ENCODE data around the gene IZUMO4. TPM values are rescaled to one million over a fixed set of nuclear protein-coding genes. Genes with fewer than 3 reads are reported as not detected.

IZUMO4 gene
- total and polyA plus RNA-seq, 10 of the 15 experiments (the other 5 are each of a cell fraction or from before 2014, with no cell fraction given) = 0.53 to 27.1 (median 7.5) TPM

DNA sequence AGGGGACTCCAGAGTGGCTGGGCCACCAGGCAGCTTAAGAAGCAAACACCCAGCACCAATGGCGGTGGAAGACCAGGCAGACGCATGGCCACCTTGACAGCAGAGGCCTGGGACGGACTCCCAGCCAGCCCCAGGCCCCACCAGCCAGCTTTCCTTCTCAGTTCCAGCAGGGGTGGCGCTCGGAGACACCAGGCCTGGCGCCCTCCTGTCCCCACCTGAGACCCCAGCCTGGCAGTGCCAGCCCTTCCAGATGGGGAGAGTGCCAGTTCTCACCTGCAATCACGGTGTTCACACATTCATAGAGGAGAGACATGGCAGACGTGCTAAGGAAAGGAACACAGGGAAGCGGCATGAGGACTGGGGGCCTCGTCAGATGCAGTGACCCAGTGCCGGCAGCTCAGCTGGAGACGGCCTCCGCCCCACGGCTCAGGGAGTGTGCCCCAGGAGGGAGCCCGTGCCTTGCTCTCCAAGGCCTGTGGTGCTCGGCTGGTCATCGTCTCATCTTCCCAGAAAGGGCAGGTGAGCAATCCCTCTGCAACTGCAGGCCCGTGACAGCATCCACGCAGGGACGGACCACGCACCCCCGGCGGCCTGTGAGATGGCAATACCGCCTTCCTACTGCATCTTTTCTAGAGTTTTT is 30.3 kb downstream of the IZUMO4 start:
- DNase-seq (ENCODE audit: low read depth, low spot score) (no peak), ATAC-seq (no peak), FAIRE-seq (no peak)
- TF ChIP-seq SIX5 (IDR thresholded peaks at IDR 0.05; ENCODE audit: low read depth, low read length, severe bottlenecking) (no peak), GABPA (IDR thresholded peaks at IDR 0.05; ENCODE audit: low read depth) (no peak), MTA3 (IDR thresholded peaks at IDR 0.05; ENCODE audit: borderline replicate concordance, low read length) (no peak), YY1 (IDR thresholded peaks at IDR 0.05; ENCODE audit: low read depth, low read length) (no peak), CBX3 (IDR thresholded peaks at IDR 0.05; ENCODE audit: borderline replicate concordance, low read depth) (no peak), BHLHE40 (IDR thresholded peaks at IDR 0.05; ENCODE audit: borderline replicate concordance in 1 of 2, low read depth in 2 of 2, low read length in 1 of 2) (no peak), MEF2A (IDR thresholded peaks at IDR 0.05; ENCODE audit: insufficient read depth, low read depth, low read length) (no peak), EZH2 (IDR thresholded peaks at IDR 0.05; ENCODE audit: borderline replicate concordance, control insufficient read depth, low read depth, low read length) (no peak)
- TF ChIP-seq, protein P1, sequence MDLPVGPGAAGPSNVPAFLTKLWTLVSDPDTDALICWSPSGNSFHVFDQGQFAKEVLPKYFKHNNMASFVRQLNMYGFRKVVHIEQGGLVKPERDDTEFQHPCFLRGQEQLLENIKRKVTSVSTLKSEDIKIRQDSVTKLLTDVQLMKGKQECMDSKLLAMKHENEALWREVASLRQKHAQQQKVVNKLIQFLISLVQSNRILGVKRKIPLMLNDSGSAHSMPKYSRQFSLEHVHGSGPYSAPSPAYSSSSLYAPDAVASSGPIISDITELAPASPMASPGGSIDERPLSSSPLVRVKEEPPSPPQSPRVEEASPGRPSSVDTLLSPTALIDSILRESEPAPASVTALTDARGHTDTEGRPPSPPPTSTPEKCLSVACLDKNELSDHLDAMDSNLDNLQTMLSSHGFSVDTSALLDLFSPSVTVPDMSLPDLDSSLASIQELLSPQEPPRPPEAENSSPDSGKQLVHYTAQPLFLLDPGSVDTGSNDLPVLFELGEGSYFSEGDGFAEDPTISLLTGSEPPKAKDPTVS (IDR thresholded peaks at IDR 0.05; ENCODE audit: low read depth, low read length) = no peak
- TF ChIP-seq, protein P2, sequence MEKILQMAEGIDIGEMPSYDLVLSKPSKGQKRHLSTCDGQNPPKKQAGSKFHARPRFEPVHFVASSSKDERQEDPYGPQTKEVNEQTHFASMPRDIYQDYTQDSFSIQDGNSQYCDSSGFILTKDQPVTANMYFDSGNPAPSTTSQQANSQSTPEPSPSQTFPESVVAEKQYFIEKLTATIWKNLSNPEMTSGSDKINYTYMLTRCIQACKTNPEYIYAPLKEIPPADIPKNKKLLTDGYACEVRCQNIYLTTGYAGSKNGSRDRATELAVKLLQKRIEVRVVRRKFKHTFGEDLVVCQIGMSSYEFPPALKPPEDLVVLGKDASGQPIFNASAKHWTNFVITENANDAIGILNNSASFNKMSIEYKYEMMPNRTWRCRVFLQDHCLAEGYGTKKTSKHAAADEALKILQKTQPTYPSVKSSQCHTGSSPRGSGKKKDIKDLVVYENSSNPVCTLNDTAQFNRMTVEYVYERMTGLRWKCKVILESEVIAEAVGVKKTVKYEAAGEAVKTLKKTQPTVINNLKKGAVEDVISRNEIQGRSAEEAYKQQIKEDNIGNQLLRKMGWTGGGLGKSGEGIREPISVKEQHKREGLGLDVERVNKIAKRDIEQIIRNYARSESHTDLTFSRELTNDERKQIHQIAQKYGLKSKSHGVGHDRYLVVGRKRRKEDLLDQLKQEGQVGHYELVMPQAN (conservative IDR thresholded peaks at IDR 0.05) = no peak
- TF ChIP-seq, protein P3, sequence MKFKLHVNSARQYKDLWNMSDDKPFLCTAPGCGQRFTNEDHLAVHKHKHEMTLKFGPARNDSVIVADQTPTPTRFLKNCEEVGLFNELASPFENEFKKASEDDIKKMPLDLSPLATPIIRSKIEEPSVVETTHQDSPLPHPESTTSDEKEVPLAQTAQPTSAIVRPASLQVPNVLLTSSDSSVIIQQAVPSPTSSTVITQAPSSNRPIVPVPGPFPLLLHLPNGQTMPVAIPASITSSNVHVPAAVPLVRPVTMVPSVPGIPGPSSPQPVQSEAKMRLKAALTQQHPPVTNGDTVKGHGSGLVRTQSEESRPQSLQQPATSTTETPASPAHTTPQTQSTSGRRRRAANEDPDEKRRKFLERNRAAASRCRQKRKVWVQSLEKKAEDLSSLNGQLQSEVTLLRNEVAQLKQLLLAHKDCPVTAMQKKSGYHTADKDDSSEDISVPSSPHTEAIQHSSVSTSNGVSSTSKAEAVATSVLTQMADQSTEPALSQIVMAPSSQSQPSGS (IDR thresholded peaks at IDR 0.05; ENCODE audit: low read length) = no peak
- Histone ChIP-seq H3K9ac (ENCODE audit: control insufficient read depth, insufficient read depth, low read length) (no peak overlapping the region), H3K79me2 (ENCODE audit: control insufficient read depth, insufficient read depth, low read length) (no peaks in the 10 kb centered on the region), H3K4me3 (no peak overlapping the region), H3K36me3 (ENCODE audit: control insufficient read depth in 2 of 2, insufficient read depth in 2 of 2, low read length in 1 of 2) (peaks cover 12 to 45% of the 10 kb centered on the region in 2 experiments; a peak in 3 of 4 replicates), H3K4me2 (ENCODE audit: control insufficient read depth, insufficient read depth) (no peak overlapping the region), H3K27ac (ENCODE audit: control insufficient read depth, insufficient read depth) (no peak overlapping the region), H3K27me3 (replicated peaks in 1 of 2; ENCODE audit: control insufficient read depth in 2 of 2, insufficient read depth in 2 of 2, low read length in 1 of 2) (no peaks in the 10 kb centered on the region), H3K9me3 (replicated peaks; ENCODE audit: control insufficient read depth, insufficient read depth, low read length) (no peaks in the 10 kb centered on the region), H4K20me1 (ENCODE audit: control insufficient read depth, insufficient read depth) (no peaks in the 10 kb centered on the region), H3K4me1 (ENCODE audit: control insufficient read depth, insufficient read depth, low read length) (no peaks in the 10 kb centered on the region), H2AFZ (ENCODE audit: control insufficient read depth, low read depth, low read length) (no peak overlapping the region)
- intact Hi-C loops (cut with micrococcal nuclease; ENCODE audit: unreplicated experiment) (no loop called here), in situ Hi-C loops (cut with MboI) (no loop called here)
- POLR2A ChIA-PET = no interaction called here
- WGBS (ENCODE audit: insufficient coverage, insufficient replicate concordance, low lambda C conversion rate, missing lambda C conversion rate) = 98% methylated on average over 21 of the region's 24 CpGs
- SMC1A ChIA-PET (ENCODE audit: uncharacterized antibody, unreplicated experiment) = no interaction called here
- no TSS peak for BruUV-seq (replicated peaks)
- RAD21 ChIA-PET (ENCODE audit: unreplicated experiment) = no interaction called here
- CTCF ChIA-PET = no interaction called here

All from GM12878 (cell line).